K562 (cell line): ENCODE data around the gene ADD1. TPM values are rescaled to one million over a fixed set of nuclear protein-coding genes. Genes with fewer than 3 reads are reported as not detected.

Experiments
- BCOR ChIP-seq: fragments of 450-650 bp; IDR thresholded peaks from 2 replicates; pipeline ENCODE4 v1.6.1; 2016
- CBFA2T3 ChIP-seq: fragments of 450-650 bp; IDR thresholded peaks from 2 replicates; pipeline ENCODE4 v1.6.1; 2017
- CREBBP ChIP-seq: IDR thresholded peaks from one replicate; pipeline ENCODE4 v1.6.1; 2012; ENCODE audit warnings: low read depth, mild to moderate bottlenecking, control low read depth, inconsistent platforms, low read length
- ESRRA ChIP-seq: fragments of 450-650 bp; IDR thresholded peaks from 2 replicates; pipeline ENCODE4 v1.6.1; 2014; ENCODE audit warnings: low read depth, mild to moderate bottlenecking, moderate library complexity, borderline replicate concordance
- ETV6 ChIP-seq, 3 experiments: fragments of 150-350 bp in 1 of 3; sonication (generic) in 1 of 3; formaldehyde crosslinking in 1 of 3; IDR thresholded peaks; 2 replicates each; pipeline versions ENCODE4 v1.6.1 to v1.8.0; 2014 to 2022; ENCODE audit warnings: borderline replicate concordance in 2 of 3, low read depth in 2 of 3, antibody characterized with exemption in 1 of 3, low read length in 1 of 3, mild to moderate bottlenecking in 1 of 3, missing genetic modification reagents in 1 of 3
- HNRNPUL1 ChIP-seq: fragments of 200-400 bp; formaldehyde crosslinking; IDR thresholded peaks from 2 replicates; pipeline ENCODE4 v1.6.1; 2017; ENCODE audit warnings: low read length
- MAX ChIP-seq: sonication (generic); formaldehyde crosslinking; IDR thresholded peaks from 2 replicates; pipeline ENCODE4 v1.9.0; 2022; ENCODE audit warnings: mild to moderate bottlenecking, missing genetic modification reagents
- MEF2A ChIP-seq: IDR thresholded peaks from 2 replicates; pipeline ENCODE4 v1.6.1; 2011; ENCODE audit warnings: low read depth, mild to moderate bottlenecking, low read length, moderate library complexity; ENCODE audit not compliant: control insufficient read depth
- NFIC ChIP-seq: fragments of 450-650 bp; IDR thresholded peaks from 2 replicates; pipeline ENCODE4 v1.6.1; 2017; ENCODE audit warnings: mild to moderate bottlenecking, inconsistent platforms
- RBBP5 ChIP-seq: fragments of 200-600 bp; sonication (generic); IDR thresholded peaks from 2 replicates; pipeline ENCODE4 v1.6.1; 2012; ENCODE audit warnings: borderline replicate concordance, mild to moderate bottlenecking, low read length, control low read depth, inconsistent platforms; ENCODE audit not compliant: insufficient read depth, poor library complexity, severe bottlenecking
- SMAD1 ChIP-seq: fragments of 150-350 bp; IDR thresholded peaks from 2 replicates; pipeline ENCODE4 v1.6.1; 2014; ENCODE audit warnings: low read length, low read depth; ENCODE audit not compliant: partially characterized antibody
- YY1 ChIP-seq, 3 experiments: IDR thresholded peaks; 2 replicates each; pipeline ENCODE4 v1.6.1; 2011; ENCODE audit warnings: low read length in 2 of 3, mild to moderate bottlenecking in 2 of 3, moderate library complexity in 2 of 3, borderline replicate concordance in 1 of 3, control low read depth in 1 of 3, low read depth in 1 of 3; ENCODE audit not compliant: insufficient read depth in 3 of 3, insufficient replicate concordance in 2 of 3, control insufficient read depth in 1 of 3, insufficient read length in 1 of 3; ENCODE audit errors: extremely low read depth in 1 of 3
- ZNF354B ChIP-seq: fragments of 250-450 bp; sonication (Bioruptor Pico); IDR thresholded peaks from 2 replicates; pipeline ENCODE4 v1.4.0; 2020
- polyA plus RNA-seq, 8 experiments: library from polyadenylated mRNA; depleted of rRNA in 4 of 8; stranded (reverse) in 5 of 8; unstranded in 3 of 8; fragments of >200 nt; fragmentation: Nextera tagmentation in 2 of 8; fragmentation: Illumina TruSeq in 1 of 8; extraction: Ambion mirVana in 2 of 8; extraction: Trizol in 1 of 8; gene quantifications; 2 replicates each; pipeline versions ENCODE4 v1.2.1 to v1.2.3, GENCODE V29; 2011 to 2014; ENCODE audit warnings: inconsistent platforms in 1 of 8, missing spikeins in 1 of 8
- total RNA-seq, 7 experiments: library from RNA; depleted of rRNA in 6 of 7; stranded (reverse); fragments of >200 nt in 6 of 7; fragmentation: Illumina TruSeq in 2 of 7; extraction: Trizol in 2 of 7; gene quantifications; 2 replicates each; pipeline versions ENCODE4 v1.2.1 to v1.2.3, GENCODE V29; 2011 to 2021; ENCODE audit warnings: low replicate concordance in 1 of 7

ADD1 gene
- total and polyA plus RNA-seq, 9 of the 15 experiments (the other 6 are each of a cell fraction or from before 2014, with no cell fraction given), result 17.5 to 153 (median 74.0) TPM

DNA sequence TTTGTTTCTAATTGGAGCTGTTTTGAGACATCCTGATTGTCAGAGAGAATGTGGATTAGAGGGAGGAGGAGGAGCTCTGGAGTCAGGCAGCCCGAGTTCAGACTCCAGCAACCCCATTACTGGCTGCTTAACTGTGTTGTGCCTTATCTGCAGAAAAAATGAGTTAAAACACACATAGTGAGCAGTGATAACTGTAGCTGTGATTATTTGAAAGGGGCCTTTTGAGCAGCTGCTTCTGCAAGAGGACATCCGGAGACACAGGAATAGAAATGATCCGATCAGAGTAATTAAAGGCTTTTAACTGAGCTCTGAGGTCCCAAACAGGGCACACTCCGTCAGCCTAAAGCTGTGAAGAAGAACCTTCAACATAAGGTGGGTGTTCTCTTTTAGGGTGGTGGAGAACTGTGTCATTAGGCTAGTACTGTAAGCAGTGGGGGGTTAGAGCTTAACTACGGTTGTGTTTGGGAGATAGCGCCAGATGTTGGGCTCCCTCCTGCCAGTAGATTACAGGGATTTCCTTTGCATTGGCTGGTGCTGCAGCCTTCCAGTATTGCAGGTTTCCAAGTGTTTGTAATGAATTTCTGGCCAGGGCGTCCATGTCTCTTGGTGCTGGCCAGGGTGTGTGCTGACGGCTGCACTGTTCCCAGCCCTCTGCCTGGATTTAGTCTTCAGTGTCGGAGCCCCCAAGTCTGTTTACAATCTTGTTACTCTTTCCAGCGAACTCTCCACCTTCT, 24.3 kb downstream of the ADD1 start (continued):
- TF ChIP-seq YY1 (IDR thresholded peaks at IDR 0.05; ENCODE audit: borderline replicate concordance in 1 of 3, control insufficient read depth in 1 of 3, extremely low read depth in 1 of 3, insufficient read depth in 3 of 3, insufficient read length in 1 of 3, insufficient replicate concordance in 2 of 3, low read depth in 1 of 3, low read length in 2 of 3) (no peak), NFIC (peak; percentile 89), ETV6 (IDR thresholded peaks at IDR 0.05; ENCODE audit: borderline replicate concordance in 1 of 2, low read depth in 2 of 2, low read length in 1 of 2) (peak in 1 of 2 experiments; percentile 51; a peak in 1 of 4 replicates), ETV6 (CRISPR knock-in tag; IDR thresholded peaks at IDR 0.05; ENCODE audit: borderline replicate concordance) (no peak), HNRNPUL1 (no peak), MEF2A (peak; percentile 79), MAX (CRISPR knock-in tag) (0 out of 2 replicates have a peak, but pooled peaks have one; percentile 18), CREBBP (no peak), BCOR (peak; percentile 83), CBFA2T3 (peak; percentile 99), ESRRA (no peak), SMAD1 (no peak), RBBP5 (peak; percentile 25), ZNF354B (no peak)
